NCI-H2029 (cell line): ENCODE results near the gene CDYL.

Experiments
- DNase-seq: peaks from one replicate; lab custom pipeline; 2025; lab: John Stamatoyannopoulos, UW

The CDYL gene

DNA sequence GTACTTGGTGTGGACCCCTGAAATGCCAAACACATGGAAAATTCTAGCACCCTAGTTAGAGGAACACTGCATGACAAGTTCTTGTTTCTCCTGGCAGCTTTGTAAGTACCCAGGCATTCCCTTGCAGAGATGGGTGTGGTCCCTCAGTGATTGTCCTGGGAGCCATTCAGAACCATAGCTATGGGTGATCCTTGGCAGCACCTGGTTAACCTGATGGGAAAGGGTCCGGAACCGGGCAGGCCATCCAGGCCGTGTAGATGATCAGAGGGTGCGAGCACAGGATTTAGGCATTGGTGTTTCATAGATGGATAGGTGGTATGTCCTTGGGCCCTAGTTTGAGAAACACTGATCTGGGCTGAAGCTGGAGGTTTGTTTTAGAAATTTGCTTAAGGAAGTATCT lies 131.9 kb downstream of the CDYL start:
- DNase-seq: no peak

DNA sequence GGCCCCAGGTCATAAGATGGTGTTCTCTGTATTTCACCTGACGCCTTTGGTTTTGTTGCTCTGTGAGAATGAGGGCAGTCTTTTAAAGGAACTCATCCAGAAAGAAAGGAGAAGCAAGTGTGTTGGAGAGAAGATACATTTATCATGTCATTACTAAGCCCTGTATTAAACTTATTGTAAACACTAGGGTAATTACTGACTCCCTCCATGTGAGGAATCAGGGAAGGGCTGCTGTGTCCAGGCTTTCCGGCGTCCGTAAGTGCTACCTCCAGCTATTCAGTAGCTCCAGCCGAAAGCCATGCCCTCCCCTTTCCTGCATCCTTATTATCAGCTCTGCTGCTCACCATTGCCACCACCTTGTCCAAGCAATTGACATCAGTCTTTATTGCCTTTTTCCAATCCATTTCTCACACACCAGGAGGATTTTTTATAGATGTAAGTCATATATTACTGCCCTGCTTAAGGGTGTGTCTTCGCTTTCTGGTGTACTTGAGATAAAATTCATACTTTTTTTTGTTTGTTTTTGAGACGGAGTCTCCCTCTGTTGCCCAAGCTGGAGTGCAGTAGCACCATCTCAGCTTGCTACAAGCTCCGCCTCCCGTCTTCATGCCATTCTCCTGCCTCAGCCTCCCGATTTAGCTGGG lies 133.0 kb downstream of the CDYL start:
- DNase-seq: no peak

DNA sequence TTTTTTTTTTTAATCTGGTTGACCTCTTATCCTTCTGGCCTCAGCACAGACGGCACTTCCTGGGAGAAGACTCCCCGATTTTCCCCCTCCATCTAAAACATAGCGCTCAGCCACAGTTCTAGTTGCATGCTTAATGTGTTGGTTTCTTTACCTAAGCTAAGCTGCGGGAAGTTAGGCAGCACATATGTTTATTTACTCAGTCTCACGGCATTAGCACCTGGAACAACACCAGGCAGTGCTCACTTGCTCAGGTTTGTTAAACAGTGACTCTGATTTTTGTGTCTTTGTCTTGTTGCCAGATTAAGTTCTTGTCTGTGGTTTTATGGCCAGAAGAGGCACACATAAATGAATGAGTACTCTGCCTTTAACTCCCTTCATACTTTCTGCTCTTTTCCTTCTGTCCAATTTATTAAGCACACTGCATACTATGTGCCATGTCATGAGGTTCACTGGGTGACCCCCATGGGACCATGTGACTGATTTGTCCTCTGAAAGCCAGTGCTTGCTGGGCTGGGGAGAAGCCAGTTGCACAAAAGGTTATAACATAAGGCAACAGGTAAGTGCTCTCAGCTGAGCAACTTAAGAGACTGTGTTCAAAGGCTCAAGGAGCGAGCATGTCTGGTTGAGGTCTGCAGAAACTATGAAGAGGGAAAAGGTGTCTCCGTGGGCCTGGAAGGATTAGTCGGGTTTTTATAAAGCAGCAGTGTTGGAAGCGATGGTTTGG lies 134.0 kb downstream of the CDYL start:
- DNase-seq: peak; percentile 73

DNA sequence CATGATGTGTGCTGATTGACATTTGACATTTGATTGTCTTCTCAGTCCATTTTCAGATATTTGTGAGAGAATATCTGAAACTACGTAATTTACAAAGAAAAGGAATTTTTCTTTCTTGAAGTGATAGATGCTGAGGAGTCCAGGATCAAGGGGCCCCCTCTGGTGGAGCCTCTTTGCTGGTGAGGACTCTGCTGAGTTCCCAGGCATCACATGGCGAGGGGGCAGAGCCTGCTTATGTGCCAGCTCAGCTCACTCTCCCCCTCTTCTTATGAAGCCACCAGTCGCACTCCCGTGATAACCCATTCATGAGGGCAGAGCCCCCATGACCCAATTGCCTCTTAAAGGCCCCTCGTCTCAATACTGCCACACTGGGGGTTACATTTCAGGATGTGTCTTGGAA lies 136.4 kb downstream of the CDYL start:
- DNase-seq: no peak

DNA sequence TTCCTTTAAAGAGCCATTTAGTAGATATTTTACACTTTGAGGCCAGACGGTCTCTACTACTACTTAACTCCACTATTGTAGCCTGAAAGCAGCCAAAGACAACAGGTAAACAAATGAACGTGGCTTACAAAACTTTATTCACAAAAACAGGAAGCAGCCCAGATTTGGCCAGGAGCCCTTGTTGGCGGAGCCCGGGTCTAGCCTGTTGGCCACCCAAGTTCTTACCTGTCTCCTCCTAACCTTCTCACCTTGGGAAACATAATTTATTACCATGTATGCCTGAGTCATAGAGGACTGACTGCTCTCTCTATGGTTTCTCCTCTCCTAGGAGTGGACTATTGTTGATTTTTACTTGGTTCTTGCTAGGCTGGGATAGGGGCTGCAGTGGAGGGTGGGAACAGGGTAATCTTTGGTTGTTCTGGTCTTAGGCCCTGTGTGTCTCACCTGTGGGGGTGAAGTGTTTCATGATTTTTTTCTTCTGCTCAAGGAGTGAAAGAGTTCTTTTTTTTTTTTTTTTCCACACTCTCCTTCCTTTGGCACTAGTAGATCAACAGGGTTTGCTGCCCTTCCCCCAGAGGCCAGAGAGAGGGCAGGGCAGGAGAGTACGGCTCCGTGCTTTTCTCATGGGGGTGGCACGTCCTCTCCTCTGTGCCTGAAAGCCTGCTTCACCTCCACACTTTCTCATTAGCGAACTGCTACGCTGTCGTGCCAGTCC lies 137.7 kb downstream of the CDYL start:
- DNase-seq: peak; percentile 24

DNA sequence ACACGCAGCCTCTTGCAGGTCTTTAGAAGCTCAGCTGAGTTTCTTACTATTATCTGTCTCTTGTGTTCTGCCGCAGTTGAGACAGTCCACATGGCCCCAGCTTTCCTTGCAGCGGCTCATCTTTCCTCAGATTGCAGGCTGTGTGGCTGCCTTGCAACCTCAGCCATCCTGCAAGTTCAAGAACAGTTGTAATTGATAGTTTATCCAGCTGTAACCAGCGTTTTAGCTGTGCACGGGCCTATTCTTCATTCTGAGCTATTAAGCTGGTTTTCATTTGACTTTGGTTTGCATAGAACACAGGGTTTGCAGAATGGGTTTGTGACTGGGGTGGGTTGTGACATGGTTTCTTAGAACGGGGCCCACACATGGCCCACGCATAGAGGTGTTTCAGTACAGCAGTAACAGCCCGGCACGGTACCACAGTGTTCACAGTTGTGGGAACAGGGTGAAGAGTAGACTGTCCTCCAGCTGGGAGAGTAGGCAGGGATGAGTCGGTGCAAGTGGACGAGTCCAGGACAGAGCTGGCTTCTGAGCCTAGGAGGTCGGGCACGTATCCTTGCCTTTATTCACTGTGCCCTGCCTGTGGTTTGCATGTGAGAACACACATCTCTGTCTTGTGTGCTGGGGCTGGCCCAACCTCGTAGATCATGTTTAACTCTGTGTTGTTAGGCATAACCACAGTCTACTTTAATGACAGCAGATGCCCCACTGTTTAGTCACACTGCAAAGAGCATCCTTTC lies 138.4 kb downstream of the CDYL start:
- DNase-seq: no peak

DNA sequence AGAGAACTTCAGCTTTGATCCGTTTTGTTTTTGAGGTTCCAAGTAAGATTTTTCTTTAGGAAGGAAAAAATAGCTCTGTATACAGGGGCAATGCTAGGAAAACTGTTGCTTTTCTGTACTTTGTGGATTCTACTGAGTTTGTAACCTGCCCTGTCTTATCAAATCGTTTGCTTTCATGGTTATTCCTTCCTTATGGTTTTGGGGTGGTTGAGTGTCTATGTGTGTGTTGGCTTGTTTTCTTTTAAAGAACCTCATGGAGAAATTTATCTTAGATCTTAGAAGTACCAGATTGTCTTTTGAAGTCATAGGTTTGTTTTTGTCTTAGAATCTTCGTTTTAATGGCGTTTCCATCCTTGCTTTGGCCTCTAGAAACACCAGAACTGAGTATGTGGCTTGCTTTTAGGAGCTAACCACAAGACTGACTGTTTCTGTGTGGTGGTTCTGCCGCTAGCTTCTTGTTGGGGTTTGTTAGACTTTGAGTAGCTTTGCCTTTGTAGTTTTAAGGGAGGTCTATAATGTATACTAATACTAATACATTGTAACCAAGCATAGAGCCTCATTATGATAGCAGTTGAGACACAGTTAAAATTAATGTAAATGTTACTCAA lies 140.9 kb downstream of the CDYL start:
- DNase-seq: no peak

DNA sequence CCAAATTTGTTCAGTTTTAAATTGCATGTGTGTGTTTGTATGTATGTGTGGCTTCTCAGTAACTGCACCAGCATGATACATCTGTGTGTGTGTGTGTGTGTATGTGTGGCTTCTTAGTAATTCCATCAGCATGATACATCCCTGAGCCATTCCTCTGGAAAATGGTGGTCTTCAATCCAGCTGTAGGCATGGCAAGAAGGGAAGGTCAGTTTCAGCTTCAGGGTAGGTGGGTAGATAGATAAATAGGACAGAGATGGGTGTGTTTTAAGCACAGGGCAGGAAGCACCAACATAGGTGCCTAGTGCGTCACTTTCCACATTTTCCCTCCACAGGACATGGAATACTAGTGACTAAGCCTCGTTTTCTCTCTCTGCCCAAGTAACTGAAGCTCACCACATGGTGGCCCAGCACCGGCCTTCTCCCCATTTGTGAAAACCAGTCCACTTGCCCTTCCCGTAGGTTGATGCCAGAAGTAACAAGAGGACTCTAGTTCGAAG lies 144.8 kb downstream of the CDYL start:
- no peak for DNase-seq

DNA sequence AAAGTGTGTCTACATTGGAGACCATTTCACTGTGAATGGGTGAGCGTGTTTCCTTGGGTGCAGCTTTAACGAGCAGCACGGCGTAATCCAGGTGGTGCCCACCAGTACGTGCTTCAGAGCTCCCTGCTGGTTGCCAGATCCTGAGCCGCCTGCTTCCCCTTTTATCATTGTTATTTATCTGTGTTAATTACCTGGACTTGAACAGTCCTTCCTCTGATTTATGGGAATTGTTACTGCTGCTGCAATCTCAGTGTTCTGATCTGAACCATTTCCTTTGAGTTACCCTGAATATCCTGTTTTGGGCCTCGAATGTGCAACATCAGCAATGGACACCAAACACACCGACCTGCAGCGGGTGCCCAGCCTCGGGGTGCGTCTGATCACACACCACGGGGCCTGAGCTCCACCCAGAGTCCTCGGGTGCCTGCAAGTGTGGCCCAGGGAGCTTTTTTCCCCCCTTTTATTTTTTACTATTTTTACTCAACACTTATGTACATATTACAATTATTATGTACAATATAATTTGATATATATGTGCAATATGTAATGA lies 146.4 kb downstream of the CDYL start:
- DNase-seq: no peak

DNA sequence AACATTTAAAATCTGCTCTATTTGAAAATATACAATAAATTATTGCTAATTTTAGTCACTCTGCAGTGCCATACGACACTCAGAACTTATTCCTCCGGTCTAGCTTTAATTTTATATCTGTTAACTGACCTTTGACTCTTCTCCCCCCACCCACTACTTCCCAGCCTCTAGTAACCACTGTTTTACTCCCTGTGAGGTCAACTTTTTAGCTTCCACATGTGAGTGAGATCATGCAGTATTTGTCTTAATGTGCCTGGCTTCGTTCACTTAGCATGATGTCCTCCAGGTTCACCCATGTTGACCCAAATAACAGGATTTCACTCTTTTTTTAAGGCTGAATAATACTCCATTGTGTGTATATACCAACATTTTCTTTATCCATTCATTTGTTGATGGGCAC lies 146.9 kb downstream of the CDYL start:
- DNase-seq: no peak

DNA sequence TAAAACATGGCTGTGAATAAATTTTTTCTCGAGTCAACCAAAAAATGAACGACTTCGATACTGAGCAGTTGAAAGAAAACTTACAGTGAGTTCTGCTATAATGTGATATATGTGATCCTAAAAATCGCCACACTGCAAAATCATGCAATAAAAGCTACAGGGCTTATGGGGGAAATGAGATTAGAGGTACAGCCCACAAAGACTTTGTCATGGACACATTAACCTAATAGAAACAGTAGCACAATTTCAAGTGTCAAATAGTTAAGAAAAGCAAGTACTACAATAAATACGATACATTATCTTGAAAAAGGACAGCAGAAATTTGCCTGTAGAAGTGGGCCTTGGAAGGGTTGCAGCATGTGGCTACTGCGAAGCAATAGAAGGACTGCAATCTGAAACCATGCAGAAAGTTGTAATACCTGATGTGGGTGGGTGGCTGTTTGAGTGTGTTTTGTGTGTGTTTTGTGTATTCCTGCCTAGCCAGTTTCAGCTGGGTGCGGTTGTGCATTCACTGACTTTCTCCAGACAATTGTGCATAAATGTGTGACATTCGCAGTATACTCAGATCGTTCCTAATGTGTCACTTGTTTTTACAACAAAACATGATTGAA lies 148.6 kb downstream of the CDYL start:
- peak; percentile 18 for DNase-seq

DNA sequence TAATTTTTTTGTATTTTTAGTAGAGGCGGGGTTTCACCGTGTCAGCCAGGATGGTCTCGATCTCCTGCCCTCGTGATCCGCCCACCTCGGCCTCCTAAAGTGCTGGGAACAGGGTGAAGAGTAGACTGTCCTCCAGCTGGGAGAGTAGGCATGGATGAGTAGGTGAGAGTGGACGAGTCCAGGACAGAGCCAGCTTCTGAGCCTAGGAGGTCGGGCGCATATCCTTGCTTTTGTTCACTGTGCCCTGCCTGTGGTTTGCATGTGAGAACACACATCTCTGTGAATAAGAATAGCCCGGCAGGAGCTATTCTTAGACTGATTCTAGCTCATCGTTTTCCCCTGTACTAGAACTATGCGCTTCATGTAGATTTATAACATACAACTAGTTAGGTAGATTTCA lies 149.4 kb downstream of the CDYL start:
- no peak for DNase-seq

DNA sequence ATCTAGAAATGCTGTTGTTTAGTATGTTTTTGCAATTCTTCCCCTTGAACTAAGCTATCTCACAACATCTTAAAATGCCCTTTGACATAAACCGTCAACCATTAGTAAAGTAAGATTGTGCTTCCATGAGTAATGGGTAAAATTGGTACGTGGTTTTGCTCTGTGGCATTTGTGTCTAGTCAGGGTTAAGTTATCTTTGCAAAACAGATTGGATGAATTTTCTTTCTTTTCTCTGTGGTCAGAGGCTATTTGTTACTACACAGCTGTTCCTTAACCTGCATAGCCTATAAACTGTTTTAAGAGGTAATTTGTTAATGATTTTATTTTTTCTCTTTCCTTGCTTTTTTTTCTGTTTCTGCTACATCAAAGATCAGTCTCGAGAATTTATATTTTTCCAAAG lies 152.2 kb downstream of the CDYL start:
- DNase-seq: no peak

DNA sequence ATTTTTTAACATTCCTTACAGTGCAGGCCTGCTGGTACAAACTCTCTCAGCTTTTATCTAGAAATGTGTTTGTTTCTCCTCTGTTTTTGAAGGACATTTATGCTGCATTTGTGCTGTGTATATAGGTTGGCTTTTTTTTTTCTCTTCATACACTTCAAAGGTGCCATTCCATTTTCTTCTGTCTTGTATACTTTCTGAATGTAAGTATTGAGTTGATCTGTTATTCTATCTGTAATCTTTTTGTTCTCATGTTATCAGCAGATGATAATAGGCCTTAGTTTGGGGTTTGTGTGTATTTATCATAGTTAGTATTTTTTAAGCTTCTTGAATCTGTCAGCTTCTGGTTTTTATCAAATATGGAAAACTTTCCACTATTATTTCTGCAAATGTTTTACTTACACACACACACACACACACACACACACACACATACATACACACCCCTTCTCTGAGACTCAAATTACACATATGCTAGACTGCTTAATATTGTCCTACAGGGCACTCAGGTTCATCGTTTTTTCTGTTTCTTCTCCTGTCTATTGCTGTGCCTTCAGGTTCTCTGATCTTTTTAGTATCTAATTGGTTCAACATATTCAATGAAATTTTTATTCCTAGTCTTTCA lies 153.0 kb downstream of the CDYL start:
- DNase-seq: no peak

DNA sequence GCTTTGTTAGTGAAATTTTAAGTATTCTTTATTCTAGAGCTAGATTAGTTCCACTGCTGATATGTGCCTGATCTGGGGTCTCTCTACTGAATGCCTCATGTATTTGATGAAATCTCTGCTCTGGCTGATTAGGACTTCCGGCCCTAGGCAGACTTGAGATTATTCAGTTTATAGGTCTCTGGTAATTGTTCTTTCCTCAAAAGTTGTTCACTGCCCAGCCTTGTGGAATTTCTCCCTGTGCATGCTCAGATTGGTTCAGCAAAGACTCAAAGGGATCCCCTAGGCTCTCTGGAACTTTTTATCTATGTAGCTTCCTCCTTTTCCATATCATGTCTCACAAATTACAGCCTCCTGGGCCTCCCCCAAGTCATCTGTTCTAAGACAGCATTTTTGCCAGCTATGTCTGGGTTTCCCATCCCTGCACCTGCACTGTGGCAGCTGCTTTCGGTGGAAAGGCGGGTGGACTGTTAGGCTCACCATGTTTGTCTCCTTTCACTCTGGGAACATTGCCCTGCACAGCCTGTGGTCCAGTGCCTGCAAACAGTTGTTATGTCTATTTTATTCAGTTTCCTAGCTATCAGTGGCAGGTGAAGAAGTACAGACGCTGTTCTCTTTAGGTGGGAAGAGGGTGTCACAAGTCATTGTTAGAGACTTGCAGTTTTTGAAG lies 154.0 kb downstream of the CDYL start:
- no peak for DNase-seq

DNA sequence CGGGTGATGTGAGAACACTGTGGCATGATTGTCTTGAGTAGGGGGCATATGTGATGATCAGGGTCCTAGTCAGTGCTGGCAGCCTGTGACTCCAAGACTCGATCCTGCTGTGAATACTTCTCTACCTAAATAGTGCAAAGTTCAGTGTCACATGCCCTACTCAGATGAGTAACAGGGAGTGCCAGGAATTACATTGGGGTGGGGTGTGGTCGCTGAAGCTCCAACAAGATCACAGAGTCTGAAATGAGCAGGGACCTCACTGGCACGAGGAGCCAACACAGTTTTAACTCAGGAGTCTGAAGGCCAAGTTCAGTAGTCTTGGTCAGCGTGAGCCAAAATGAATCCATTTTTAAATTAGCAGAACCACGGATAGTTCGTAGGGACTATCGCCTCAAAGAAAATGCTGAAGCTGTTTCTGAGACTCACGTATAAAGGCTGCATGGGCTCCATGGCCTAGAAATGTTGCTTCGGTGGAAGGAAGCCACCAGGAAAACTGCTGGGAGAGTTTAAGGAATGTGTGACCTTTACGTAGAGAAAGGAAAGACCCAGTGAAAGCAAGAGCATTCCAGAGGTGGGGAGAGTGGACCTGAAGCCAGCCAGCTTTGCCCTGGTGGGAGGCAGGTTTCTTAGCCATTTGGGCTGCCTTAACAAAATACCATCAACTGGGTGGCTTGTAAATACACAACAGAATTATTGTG lies 155.5 kb downstream of the CDYL start:
- no peak for DNase-seq

DNA sequence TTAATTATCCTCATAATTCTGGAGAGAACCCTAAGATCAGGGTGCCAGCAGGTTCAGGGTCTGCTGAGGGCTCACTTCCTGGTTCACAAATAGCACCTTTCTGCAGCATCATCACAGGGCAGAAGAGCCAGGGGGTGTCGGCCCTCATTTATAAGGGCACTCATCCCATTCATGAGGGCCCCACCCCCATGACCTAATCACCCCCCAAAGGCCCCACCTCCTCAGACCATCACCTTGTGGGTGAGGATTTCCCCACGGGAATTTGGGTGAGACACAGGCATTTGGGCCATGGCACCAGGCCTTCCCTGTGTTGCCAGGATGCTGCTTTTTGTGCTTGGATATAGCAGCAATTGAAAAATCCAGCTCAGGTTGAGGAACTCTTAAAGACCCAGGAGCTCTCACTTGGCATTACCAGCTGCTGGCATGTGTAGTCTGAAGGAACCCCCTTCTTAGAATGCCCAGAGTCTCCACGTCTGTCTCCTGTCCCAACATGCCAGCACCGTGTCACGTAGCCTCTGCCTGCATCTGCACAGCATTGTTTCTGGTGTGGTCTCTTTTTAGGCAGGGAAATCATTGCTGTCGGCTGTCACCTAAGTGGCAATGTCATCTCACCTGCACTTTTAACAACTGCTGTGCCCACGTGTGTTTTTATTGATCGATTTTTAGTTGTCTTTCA lies 156.2 kb downstream of the CDYL start:
- DNase-seq: peak; percentile 31

DNA sequence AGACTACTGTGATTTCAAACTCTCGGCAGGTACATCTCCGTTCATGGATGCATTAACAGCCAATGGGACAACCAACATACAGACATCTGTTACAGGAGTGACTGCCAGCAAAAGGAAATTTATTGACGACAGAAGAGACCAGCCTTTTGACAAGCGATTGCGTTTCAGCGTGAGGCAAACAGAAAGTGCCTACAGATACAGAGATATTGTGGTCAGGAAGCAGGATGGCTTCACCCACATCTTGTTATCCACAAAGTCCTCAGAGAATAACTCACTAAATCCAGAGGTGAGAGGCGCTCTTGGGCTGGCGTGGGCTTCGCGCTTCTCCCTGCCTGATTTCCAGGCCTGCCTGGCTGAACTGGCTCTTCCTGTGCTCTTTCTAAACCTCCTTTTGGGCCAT lies 159.3 kb downstream of the CDYL start:
- DNase-seq: no peak
